ENCODE measurements around the gene IL1RAPL1. TPM values are rescaled to one million over a fixed set of nuclear protein-coding genes. Genes with fewer than 3 reads are reported as not detected.

IL1RAPL1 gene
- total RNA-seq, 1 donor from 2014 or later, result 3.6 TPM

DNA sequence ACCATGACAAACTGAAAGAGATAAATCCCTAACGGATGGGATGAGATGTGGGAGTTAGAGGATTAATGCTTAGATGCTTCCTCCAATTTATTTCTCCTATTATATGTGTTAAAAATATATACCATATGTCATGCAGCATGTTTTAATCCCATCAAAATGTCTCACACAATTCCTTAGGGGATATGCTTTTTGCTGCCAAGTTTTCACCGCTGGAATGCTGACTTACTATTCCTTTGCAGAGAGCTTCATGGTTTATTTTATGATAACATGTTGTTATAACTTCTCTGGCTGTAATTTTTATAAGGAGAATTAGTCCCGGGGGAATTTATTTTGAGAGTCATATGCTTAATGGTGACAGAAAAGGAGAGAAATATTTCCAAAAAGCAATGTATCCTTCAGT is 670.3 kb downstream of the IL1RAPL1 start:
- Mint-ChIP-seq H3K9me3 (ENCODE audit: low read depth) (peaks cover 5% of the 10 kb centered on the region), H3K27ac (no peak overlapping the region), H3K36me3 (ENCODE audit: insufficient read depth) (no peaks in the 10 kb centered on the region), H3K4me1 (ENCODE audit: low read depth) (no peaks in the 10 kb centered on the region), H3K27me3 (no peaks in the 10 kb centered on the region), H3K4me3 (ENCODE audit: low read depth) (no peak overlapping the region)
- no peak for DNase-seq (ENCODE audit: low spot score, unreplicated experiment)
- TF ChIP-seq, protein P1, sequence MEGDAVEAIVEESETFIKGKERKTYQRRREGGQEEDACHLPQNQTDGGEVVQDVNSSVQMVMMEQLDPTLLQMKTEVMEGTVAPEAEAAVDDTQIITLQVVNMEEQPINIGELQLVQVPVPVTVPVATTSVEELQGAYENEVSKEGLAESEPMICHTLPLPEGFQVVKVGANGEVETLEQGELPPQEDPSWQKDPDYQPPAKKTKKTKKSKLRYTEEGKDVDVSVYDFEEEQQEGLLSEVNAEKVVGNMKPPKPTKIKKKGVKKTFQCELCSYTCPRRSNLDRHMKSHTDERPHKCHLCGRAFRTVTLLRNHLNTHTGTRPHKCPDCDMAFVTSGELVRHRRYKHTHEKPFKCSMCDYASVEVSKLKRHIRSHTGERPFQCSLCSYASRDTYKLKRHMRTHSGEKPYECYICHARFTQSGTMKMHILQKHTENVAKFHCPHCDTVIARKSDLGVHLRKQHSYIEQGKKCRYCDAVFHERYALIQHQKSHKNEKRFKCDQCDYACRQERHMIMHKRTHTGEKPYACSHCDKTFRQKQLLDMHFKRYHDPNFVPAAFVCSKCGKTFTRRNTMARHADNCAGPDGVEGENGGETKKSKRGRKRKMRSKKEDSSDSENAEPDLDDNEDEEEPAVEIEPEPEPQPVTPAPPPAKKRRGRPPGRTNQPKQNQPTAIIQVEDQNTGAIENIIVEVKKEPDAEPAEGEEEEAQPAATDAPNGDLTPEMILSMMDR (IDR thresholded peaks at IDR 0.05; ENCODE audit: unreplicated experiment), result no peak

DNA sequence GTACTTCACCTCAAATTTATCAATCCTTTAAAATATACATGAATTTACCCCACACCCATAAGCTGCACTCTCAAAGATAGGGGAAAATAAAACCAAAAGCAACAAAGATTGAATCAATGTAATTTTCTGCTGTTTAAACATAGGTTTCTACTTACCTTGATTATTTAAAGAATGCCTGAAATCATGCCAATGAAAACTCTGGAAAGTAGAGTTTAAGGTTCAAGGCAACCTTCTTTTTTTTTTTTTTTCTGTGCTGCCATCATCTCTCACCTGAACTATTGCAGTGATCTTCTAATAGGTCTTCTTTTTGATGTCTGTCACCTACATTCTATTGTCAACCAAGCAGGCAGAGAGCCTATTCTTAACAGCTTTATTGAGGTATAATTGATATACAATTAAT is 682.1 kb downstream of the IL1RAPL1 start:
- TF ChIP-seq, protein P1 (IDR thresholded peaks at IDR 0.05; ENCODE audit: unreplicated experiment), result no peak
- Mint-ChIP-seq H3K27me3 (no peaks in the 10 kb centered on the region), H3K4me1 (ENCODE audit: low read depth) (no peaks in the 10 kb centered on the region), H3K27ac (no peak overlapping the region), H3K4me3 (ENCODE audit: low read depth) (no peak overlapping the region), H3K36me3 (ENCODE audit: insufficient read depth) (no peaks in the 10 kb centered on the region), H3K9me3 (ENCODE audit: low read depth) (peaks cover 7% of the 10 kb centered on the region)
- no peak for DNase-seq (ENCODE audit: low spot score, unreplicated experiment)

DNA sequence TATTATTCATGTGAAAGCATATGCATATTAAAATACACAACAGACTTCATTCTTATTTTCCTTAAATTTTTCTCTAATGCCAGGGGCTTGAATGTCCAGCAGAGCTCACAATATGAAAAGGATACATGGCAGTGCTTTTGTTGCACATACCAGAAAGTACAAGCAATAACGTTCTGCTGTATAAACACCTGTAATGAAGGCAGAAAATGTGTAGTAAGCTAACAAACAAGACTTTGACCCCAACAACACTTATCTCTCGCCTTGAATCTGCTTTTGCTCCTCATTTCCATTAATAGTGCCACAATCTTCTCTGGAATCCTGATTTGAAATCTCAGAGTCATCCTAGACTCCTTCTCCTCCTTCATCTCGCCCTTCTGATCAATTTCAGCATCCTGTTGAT is 687.3 kb downstream of the IL1RAPL1 start:
- H3K9me3 Mint-ChIP-seq (ENCODE audit: low read depth), result peaks cover 11% of the 10 kb centered on the region
- TF ChIP-seq, protein P1 (IDR thresholded peaks at IDR 0.05; ENCODE audit: unreplicated experiment), result no peak
- peaks cover 3% of the 10 kb centered on the region for H3K4me1 Mint-ChIP-seq (ENCODE audit: low read depth)
- H3K4me3 Mint-ChIP-seq (ENCODE audit: low read depth), result no peak overlapping the region
- no peak for DNase-seq (ENCODE audit: low spot score, unreplicated experiment)
- H3K27me3 Mint-ChIP-seq, result no peaks in the 10 kb centered on the region
- H3K27ac Mint-ChIP-seq, result no peak overlapping the region
- H3K36me3 Mint-ChIP-seq (ENCODE audit: insufficient read depth), result no peaks in the 10 kb centered on the region

DNA sequence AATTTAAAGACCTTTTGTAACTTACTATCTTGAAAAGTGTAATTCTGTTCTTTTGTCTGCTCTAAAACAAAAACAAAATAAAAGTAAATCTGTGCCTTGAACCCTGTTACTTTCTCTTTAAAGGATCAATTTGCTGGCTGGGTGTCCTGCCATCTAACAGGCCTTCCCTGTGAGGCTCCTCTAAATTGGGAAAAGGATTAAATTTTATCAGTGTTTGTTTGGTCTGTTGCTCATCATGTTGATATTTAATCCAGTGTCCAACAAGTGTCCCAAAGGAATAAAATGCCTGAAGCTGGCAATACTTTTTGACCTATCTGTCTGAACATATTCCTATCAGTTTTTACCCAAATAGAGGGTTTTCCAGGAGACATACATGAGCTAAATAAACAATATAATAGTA is 688.7 kb downstream of the IL1RAPL1 start:
- H3K27me3 Mint-ChIP-seq, result no peaks in the 10 kb centered on the region
- no peak overlapping the region for H3K27ac Mint-ChIP-seq
- peaks cover 6% of the 10 kb centered on the region for H3K4me1 Mint-ChIP-seq (ENCODE audit: low read depth)
- H3K4me3 Mint-ChIP-seq (ENCODE audit: low read depth), result no peak overlapping the region
- H3K9me3 Mint-ChIP-seq (ENCODE audit: low read depth), result peaks cover 14% of the 10 kb centered on the region
- DNase-seq (ENCODE audit: low spot score, unreplicated experiment), result no peak
- TF ChIP-seq, protein P1 (IDR thresholded peaks at IDR 0.05; ENCODE audit: unreplicated experiment), result no peak
- H3K36me3 Mint-ChIP-seq (ENCODE audit: insufficient read depth), result no peaks in the 10 kb centered on the region

DNA sequence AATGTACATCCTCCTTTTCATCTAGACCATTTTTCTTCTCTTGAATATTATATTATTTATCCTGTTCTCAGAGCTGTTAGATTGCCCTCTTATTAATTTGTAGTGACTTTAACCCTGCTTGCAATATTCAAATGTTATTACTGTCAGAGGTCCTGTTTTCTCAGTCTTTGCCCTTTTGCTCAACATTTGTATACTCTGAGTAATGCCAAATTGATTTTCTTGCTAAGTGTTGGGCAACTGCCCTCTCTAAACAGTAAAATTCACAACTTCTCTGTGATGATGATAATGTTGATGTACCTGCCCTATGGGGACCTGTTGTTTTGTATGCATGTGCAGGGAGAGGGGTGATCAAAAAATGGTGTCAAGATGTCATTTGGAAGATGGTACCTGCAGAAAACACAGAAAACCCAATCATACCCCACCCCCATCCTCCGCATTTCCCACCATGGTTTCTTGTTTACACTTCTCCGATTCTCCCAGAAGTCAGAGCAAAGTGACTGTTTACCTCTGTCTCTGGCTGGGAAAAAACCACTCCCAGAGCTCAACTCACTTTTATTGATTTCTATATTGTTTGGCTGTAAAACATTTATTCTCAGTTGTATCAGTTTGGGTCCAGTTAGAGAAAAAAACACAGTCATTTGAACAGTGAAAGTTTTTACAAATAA is 694.0 kb downstream of the IL1RAPL1 start:
- Mint-ChIP-seq H3K4me3 (ENCODE audit: low read depth) (no peak overlapping the region), H3K9me3 (ENCODE audit: low read depth) (peaks cover 10% of the 10 kb centered on the region), H3K27me3 (no peaks in the 10 kb centered on the region), H3K4me1 (ENCODE audit: low read depth) (peaks cover 9% of the 10 kb centered on the region), H3K36me3 (ENCODE audit: insufficient read depth) (peaks cover 3% of the 10 kb centered on the region), H3K27ac (peak overlapping the region; percentile 16)
- no peak for DNase-seq (ENCODE audit: low spot score, unreplicated experiment)
- TF ChIP-seq, protein P1 (IDR thresholded peaks at IDR 0.05; ENCODE audit: unreplicated experiment), result no peak
